A549 (cell line): ENCODE results near the gene SRM. TPM values are rescaled to one million over a fixed set of nuclear protein-coding genes. Genes with fewer than 3 reads are reported as not detected.

Experiments
- ATAC-seq, 2 experiments: fragments of 200-7000 bp in 1 of 2; fragments of >200 bp in 1 of 2; cut with Nextera tagmentation in 1 of 2; cut with Tn5 transposase in 1 of 2; 3 replicates each; pipeline versions ENCODE4 v1.8.0 to v1.9.1; 2018 to 2020; ENCODE audit warnings: mild to moderate bottlenecking in 1 of 2, moderate library complexity in 1 of 2
- CTCF ChIA-PET: fragments of 300-600 bp; sonication (Branson Sonifier 250); formaldehyde crosslinking; extraction: SDS; loops from one replicate; lab custom pipeline; 2021; ENCODE audit warnings: antibody characterized with exemption, inconsistent platforms; lab: Yijun Ruan, JAX
- POLR2A ChIA-PET: fragments of 350-600 bp; formaldehyde crosslinking; extraction: SDS; loops from one replicate; lab custom pipeline; 2021; ENCODE audit warnings: antibody characterized with exemption, inconsistent platforms; lab: Yijun Ruan, JAX
- DNase-seq, 2 experiments: peaks; one replicate each; pipeline versions ENCODE4 v3.0.0 to v3.0.0-alpha.2; 2011 to 2016; ENCODE audit warnings: low read depth in 1 of 2, low spot score in 1 of 2
- FAIRE-seq: peaks from 2 replicates; lab custom pipeline; 2011; peaks lifted over from hg19 to GRCh38; lab: Jason Lieb, UNC
- H3K27ac ChIP-seq, 2 experiments: fragments of >200 bp; sonication (Bioruptor Twin); formaldehyde crosslinking; 3 replicates each; pipeline ENCODE4 v1.5.1; 2016 to 2017
- H3K4me1 ChIP-seq: fragments of >200 bp; sonication (Bioruptor Twin); formaldehyde crosslinking; 3 replicates; pipeline ENCODE4 v1.6.1; 2016
- H3K4me2 ChIP-seq: fragments of >200 bp; sonication (Bioruptor Twin); formaldehyde crosslinking; 3 replicates; pipeline ENCODE4 v1.6.1; 2016
- H3K4me3 ChIP-seq: fragments of >200 bp; sonication (Bioruptor Twin); formaldehyde crosslinking; 3 replicates; pipeline ENCODE4 v1.5.1; 2016
- H3K9me3 ChIP-seq: fragments of >200 bp; sonication (Bioruptor Twin); formaldehyde crosslinking; 3 replicates; pipeline ENCODE4 v1.6.1; 2016
- BHLHE40 ChIP-seq: IDR thresholded peaks from 2 replicates; pipeline ENCODE4 v1.6.1; 2012; ENCODE audit warnings: low read depth, low read length, inconsistent platforms
- CBX2 ChIP-seq: fragments of 200-600 bp; sonication (generic); IDR thresholded peaks from 2 replicates; pipeline ENCODE4 v1.6.1; 2016; ENCODE audit warnings: low read depth, mild to moderate bottlenecking, borderline replicate concordance
- CEBPB ChIP-seq, 2 experiments: fragments of >200 bp in 1 of 2; sonication (Bioruptor Twin) in 1 of 2; formaldehyde crosslinking in 1 of 2; IDR thresholded peaks; 2 replicates each; pipeline ENCODE4 v1.6.1; 2012 to 2016
- EHF ChIP-seq: fragments of 250-450 bp; sonication (Bioruptor Pico); IDR thresholded peaks from 2 replicates; pipeline ENCODE4 v1.5.0; 2020; ENCODE audit warnings: mild to moderate bottlenecking
- ESRRA ChIP-seq: fragments of 150-350 bp; IDR thresholded peaks from 2 replicates; pipeline ENCODE4 v1.6.1; 2014; ENCODE audit warnings: mild to moderate bottlenecking, low read length, borderline replicate concordance
- HOXB13 ChIP-seq: fragments of 250-450 bp; sonication (Bioruptor Pico); IDR thresholded peaks from 2 replicates; pipeline ENCODE4 v1.5.0; 2020; ENCODE audit warnings: low read depth, mild to moderate bottlenecking, moderate library complexity
- KDM5A ChIP-seq: fragments of 200-600 bp; sonication (generic); IDR thresholded peaks from 2 replicates; pipeline ENCODE4 v1.6.1; 2016; ENCODE audit warnings: antibody characterized with exemption, mild to moderate bottlenecking
- NFE2L2 ChIP-seq: fragments of 150-350 bp; conservative IDR thresholded peaks from 2 replicates; pipeline ENCODE4 v1.6.1; 2014; ENCODE audit warnings: low read length
- NR3C1 ChIP-seq: fragments of >200 bp; sonication (Bioruptor Twin); formaldehyde crosslinking; IDR thresholded peaks from 3 replicates; pipeline ENCODE4 v1.6.1; 2017
- PBX3 ChIP-seq: IDR thresholded peaks from 2 replicates; pipeline ENCODE4 v1.6.1; 2012
- POLR2A ChIP-seq: IDR thresholded peaks from 2 replicates; pipeline ENCODE4 v1.6.1; 2012; ENCODE audit warnings: mild to moderate bottlenecking, low read length
- POLR2AphosphoS2 ChIP-seq: conservative IDR thresholded peaks from 2 replicates; pipeline ENCODE4 v1.6.1; 2012; ENCODE audit warnings: low read length, improper control_type of control experiment, inconsistent platforms
- RAD21 ChIP-seq, 2 experiments: fragments of >200 bp in 1 of 2; sonication (Bioruptor Twin) in 1 of 2; formaldehyde crosslinking in 1 of 2; IDR thresholded peaks in 1 of 2; conservative IDR thresholded peaks in 1 of 2; 2 replicates in 1 of 2; 3 replicates in 1 of 2; pipeline ENCODE4 v1.6.1; 2012 to 2018; ENCODE audit warnings: inconsistent platforms in 1 of 2
- RARB ChIP-seq: fragments of 250-450 bp; sonication (Bioruptor Pico); IDR thresholded peaks from 2 replicates; pipeline ENCODE4 v1.8.0; 2021; ENCODE audit warnings: mild to moderate bottlenecking, moderate library complexity
- RFX5 ChIP-seq: fragments of 450-650 bp; IDR thresholded peaks from 2 replicates; pipeline ENCODE4 v1.7.1; 2014; ENCODE audit warnings: antibody characterized with exemption, mild to moderate bottlenecking, moderate library complexity
- RNF2 ChIP-seq: fragments of 200-600 bp; sonication (generic); IDR thresholded peaks from 2 replicates; pipeline ENCODE4 v1.6.1; 2016; ENCODE audit warnings: low read depth, mild to moderate bottlenecking, antibody characterized with exemption, moderate library complexity, borderline replicate concordance
- SMC3 ChIP-seq: fragments of >200 bp; sonication (Bioruptor Twin); formaldehyde crosslinking; IDR thresholded peaks from 3 replicates; pipeline ENCODE4 v1.6.1; 2018; ENCODE audit warnings: inconsistent platforms
- SREBF2 ChIP-seq: fragments of 450-650 bp; IDR thresholded peaks from 2 replicates; pipeline ENCODE4 v1.6.1; 2014; ENCODE audit warnings: mild to moderate bottlenecking, moderate library complexity
- ZFP36 ChIP-seq: fragments of 450-650 bp; IDR thresholded peaks from 2 replicates; pipeline ENCODE4 v1.6.1; 2014; ENCODE audit warnings: borderline replicate concordance; ENCODE audit not compliant: partially characterized antibody
- WGBS: methylation state at CpG from one replicate; pipeline ENCODE4 v1.1.6; 2017; ENCODE audit errors: missing lambda C conversion rate; 5-methylcytosine and 5-hydroxymethylcytosine counted together
- polyA plus RNA-seq, 4 experiments: library from polyadenylated mRNA; depleted of rRNA in 3 of 4; stranded (reverse); fragments of >200 nt; fragmentation: RNase III in 1 of 4; extraction: RNeasy Plus Mini Kit Qiagen cat#74134 plus additional on column Dnase treatment in 1 of 4; gene quantifications; 2 replicates in 3 of 4; 3 replicates in 1 of 4; pipeline ENCODE4 v1.2.3, GENCODE V29; 2011 to 2017
- TF ChIP-seq, protein P1 (sequence below): fragments of >200 bp; sonication (Bioruptor Twin); formaldehyde crosslinking; IDR thresholded peaks from 3 replicates; pipeline ENCODE4 v1.6.1; 2016
- TF ChIP-seq, protein P2 (sequence below): fragments of >200 bp; sonication (Bioruptor Twin); formaldehyde crosslinking; IDR thresholded peaks from 3 replicates; pipeline ENCODE4 v1.5.1; 2016
- TF ChIP-seq, protein P3 (sequence below): fragments of 250-450 bp; sonication (Bioruptor Pico); IDR thresholded peaks from 2 replicates; pipeline ENCODE4 v1.5.0; 2021; ENCODE audit warnings: mild to moderate bottlenecking, moderate library complexity, borderline replicate concordance
- TF ChIP-seq, protein P4 (sequence below): IDR thresholded peaks from 2 replicates; pipeline ENCODE4 v1.6.1; 2012

Gene SRM
- polyA plus RNA-seq, 2 of the 4 experiments (the other 2 are of a cell fraction) = 30.8 to 87.8 TPM

DNA sequence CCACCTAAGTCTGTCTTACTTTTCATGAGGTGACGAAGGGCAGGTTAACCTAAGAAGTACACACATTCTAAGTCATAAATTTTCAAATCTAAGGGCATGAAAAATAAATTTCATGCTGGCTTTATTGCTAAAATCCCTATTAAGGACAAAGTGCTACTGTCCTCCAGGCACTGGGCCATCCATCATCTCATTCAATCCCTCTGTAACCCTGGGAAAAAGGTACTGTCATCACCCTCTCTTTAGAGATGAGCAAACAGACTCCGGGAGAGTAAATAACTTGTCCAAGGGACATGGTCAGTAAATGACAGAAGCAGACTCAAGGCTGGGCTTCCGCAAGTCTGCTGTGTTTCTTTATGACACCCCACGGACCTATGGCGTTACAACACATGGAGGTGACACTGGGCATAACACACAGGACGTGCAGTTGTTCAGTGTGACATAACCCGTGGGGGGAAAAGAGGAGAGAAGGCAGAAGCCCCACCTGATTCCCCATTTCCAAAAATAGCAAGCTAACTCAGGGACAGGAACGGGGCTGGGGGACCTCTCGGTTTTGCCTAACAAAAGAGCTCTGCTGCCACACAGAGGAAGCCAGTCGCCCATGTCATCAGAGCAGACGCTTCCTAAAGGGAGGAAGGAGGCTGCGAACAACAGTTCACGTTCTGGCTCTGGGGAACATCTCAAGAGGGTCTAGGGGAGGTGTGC is 12.5 kb upstream of the SRM start:
- ChIA-PET POLR2A (no interaction called here), CTCF (interaction anchor here (0.9 to 1.0 kb wide), 2 partner anchors 15 to 35 kb away, joined by 3 to 4 read pairs; no protein-coding TSS in a partner anchor)
- WGBS = 66% methylated on average over 13 of the region's 13 CpGs
- Histone ChIP-seq H3K4me3 (no peak overlapping the region), H3K4me2 (no peak overlapping the region), H3K9me3 (no peaks in the 10 kb centered on the region), H3K27ac (no peak overlapping the region), H3K4me1 (no peaks in the 10 kb centered on the region)
- DNase-seq (no peak), FAIRE-seq (no peak), ATAC-seq (no peak)
- TF ChIP-seq, protein P1, sequence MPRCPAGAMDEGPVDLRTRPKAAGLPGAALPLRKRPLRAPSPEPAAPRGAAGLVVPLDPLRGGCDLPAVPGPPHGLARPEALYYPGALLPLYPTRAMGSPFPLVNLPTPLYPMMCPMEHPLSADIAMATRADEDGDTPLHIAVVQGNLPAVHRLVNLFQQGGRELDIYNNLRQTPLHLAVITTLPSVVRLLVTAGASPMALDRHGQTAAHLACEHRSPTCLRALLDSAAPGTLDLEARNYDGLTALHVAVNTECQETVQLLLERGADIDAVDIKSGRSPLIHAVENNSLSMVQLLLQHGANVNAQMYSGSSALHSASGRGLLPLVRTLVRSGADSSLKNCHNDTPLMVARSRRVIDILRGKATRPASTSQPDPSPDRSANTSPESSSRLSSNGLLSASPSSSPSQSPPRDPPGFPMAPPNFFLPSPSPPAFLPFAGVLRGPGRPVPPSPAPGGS = no peak
- no peak for TF ChIP-seq BHLHE40
- no peak for TF ChIP-seq SREBF2
- no peak for TF ChIP-seq RNF2
- no peak for TF ChIP-seq ZFP36
- TF ChIP-seq CEBPB (IDR thresholded peaks at IDR 0.05) = no peak
- TF ChIP-seq HOXB13 (CRISPR knock-in tag) = no peak

GRCh38 chr1:11071463-11072215 is 11.8 kb upstream of the SRM start:
- DNase-seq = no peak
- Histone ChIP-seq H3K27ac (no peak overlapping the region), H3K9me3 (no peaks in the 10 kb centered on the region)
- POLR2A ChIA-PET = no interaction called here
- WGBS = 82% methylated on average over 13 of the region's 15 CpGs
- no peak for ATAC-seq
- TF ChIP-seq, protein P2, sequence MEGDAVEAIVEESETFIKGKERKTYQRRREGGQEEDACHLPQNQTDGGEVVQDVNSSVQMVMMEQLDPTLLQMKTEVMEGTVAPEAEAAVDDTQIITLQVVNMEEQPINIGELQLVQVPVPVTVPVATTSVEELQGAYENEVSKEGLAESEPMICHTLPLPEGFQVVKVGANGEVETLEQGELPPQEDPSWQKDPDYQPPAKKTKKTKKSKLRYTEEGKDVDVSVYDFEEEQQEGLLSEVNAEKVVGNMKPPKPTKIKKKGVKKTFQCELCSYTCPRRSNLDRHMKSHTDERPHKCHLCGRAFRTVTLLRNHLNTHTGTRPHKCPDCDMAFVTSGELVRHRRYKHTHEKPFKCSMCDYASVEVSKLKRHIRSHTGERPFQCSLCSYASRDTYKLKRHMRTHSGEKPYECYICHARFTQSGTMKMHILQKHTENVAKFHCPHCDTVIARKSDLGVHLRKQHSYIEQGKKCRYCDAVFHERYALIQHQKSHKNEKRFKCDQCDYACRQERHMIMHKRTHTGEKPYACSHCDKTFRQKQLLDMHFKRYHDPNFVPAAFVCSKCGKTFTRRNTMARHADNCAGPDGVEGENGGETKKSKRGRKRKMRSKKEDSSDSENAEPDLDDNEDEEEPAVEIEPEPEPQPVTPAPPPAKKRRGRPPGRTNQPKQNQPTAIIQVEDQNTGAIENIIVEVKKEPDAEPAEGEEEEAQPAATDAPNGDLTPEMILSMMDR = no peak
- TF ChIP-seq ESRRA (no peak), BHLHE40 (no peak), HOXB13 (CRISPR knock-in tag) (no peak), SMC3 (no peak), RAD21 (conservative IDR thresholded peaks at IDR 0.05 in 1 of 2, IDR thresholded peaks at IDR 0.05 in 1 of 2) (no peak), PBX3 (no peak), KDM5A (no peak), CBX2 (no peak), NR3C1 (no peak), CEBPB (IDR thresholded peaks at IDR 0.05) (no peak), POLR2A (no peak), SREBF2 (no peak), RFX5 (no peak), POLR2AphosphoS2 (no peak), RARB (CRISPR knock-in tag) (no peak), EHF (no peak), NFE2L2 (no peak)
- TF ChIP-seq, protein P3, sequence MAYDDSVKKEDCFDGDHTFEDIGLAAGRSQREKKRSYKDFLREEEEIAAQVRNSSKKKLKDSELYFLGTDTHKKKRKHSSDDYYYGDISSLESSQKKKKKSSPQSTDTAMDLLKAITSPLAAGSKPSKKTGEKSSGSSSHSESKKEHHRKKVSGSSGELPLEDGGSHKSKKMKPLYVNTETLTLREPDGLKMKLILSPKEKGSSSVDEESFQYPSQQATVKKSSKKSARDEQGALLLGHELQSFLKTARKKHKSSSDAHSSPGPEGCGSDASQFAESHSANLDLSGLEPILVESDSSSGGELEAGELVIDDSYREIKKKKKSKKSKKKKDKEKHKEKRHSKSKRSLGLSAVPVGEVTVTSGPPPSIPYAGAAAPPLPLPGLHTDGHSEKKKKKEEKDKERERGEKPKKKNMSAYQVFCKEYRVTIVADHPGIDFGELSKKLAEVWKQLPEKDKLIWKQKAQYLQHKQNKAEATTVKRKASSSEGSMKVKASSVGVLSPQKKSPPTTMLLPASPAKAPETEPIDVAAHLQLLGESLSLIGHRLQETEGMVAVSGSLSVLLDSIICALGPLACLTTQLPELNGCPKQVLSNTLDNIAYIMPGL = no peak
- TF ChIP-seq, protein P4, sequence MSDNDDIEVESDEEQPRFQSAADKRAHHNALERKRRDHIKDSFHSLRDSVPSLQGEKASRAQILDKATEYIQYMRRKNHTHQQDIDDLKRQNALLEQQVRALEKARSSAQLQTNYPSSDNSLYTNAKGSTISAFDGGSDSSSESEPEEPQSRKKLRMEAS = no peak
- TF ChIP-seq, all 56 proteins: peak for 0
- CTCF ChIA-PET = interaction anchor here (2.0 kb wide), 1 partner anchor 35 kb away, joined by 7 read pairs; no protein-coding TSS in a partner anchor
- no peak for FAIRE-seq
- H3K4me3 ChIP-seq = no peak overlapping the region
- H3K4me1 ChIP-seq = no peaks in the 10 kb centered on the region
- no peak overlapping the region for H3K4me2 ChIP-seq
